MM.1S (cell line): ENCODE results near the gene VEZT.

Source experiments
- EZH2 ChIP-seq: fragments of 300-600 bp; sonication (generic); optimal IDR thresholded peaks from 2 replicates; pipeline ENCODE3; 2017; ENCODE audit warnings: low read depth, mild to moderate bottlenecking, antibody characterized with exemption, low read length, mixed read lengths
- EZH2phosphoT487 ChIP-seq: fragments of 300-600 bp; sonication (generic); IDR thresholded peaks from 2 replicates; pipeline ENCODE4 v1.6.1; 2018; ENCODE audit warnings: antibody characterized with exemption, low read length
- TF ChIP-seq, protein P1 (sequence below): fragments of 300-600 bp; sonication (generic); IDR thresholded peaks from 2 replicates; pipeline ENCODE4 v1.5.1; 2016; ENCODE audit warnings: antibody characterized with exemption, low read length, mixed read lengths

DNA sequence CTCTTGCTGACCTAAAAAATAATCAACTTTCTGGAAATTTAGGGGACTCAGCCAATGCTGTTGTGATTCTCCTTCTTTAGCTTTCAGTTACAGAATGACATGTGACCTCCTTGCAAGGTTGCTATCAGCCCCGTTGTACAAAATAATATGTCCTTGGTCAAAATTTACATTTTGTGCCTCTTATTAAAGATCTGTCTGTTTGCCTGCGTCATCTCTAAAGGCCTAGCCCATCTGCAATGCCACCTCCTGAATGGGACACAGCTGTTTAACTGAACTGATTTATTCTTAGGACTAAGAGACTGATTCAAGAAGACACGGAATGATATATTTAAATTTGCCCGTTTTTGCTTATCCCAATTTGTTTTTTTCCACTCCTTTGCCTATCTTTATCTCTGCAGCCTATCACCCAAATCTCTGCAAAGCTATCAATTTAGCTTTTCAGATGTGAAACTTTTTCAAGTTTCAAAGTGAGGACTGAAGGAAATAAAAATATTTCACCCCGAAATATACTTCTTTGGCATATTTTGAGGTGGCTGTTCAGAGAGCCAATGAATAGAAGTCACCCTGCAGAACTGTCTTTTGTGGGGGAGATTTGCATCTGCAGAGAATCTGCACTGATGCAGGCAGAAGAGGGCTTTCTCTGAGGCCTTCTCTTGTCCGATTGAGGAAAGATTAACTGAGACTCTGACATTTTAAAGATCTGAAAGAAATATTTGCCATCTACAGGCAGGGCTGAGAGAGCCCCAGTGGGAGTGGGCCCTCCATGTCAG lies 126.0 kb downstream of the VEZT start:
- TF ChIP-seq EZH2, result no peak
- TF ChIP-seq, protein P1, sequence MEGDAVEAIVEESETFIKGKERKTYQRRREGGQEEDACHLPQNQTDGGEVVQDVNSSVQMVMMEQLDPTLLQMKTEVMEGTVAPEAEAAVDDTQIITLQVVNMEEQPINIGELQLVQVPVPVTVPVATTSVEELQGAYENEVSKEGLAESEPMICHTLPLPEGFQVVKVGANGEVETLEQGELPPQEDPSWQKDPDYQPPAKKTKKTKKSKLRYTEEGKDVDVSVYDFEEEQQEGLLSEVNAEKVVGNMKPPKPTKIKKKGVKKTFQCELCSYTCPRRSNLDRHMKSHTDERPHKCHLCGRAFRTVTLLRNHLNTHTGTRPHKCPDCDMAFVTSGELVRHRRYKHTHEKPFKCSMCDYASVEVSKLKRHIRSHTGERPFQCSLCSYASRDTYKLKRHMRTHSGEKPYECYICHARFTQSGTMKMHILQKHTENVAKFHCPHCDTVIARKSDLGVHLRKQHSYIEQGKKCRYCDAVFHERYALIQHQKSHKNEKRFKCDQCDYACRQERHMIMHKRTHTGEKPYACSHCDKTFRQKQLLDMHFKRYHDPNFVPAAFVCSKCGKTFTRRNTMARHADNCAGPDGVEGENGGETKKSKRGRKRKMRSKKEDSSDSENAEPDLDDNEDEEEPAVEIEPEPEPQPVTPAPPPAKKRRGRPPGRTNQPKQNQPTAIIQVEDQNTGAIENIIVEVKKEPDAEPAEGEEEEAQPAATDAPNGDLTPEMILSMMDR, result no peak
- TF ChIP-seq EZH2phosphoT487, result no peak
